IMR-90 (cell line): ENCODE measurements around the gene HERC3. TPM values are rescaled to one million over a fixed set of nuclear protein-coding genes. Genes with fewer than 3 reads are reported as not detected.

Experiments
- ATAC-seq: fragments of 200-7000 bp; cut with Tn5 transposase; 2 replicates; pipeline ENCODE4 v1.9.1; 2020; ENCODE audit warnings: low read depth, mild to moderate bottlenecking, moderate library complexity
- BruUV-seq: library from RNA; stranded (reverse); fragments of 400-500 nt; replicated peaks from 2 replicates; lab custom pipeline; 2021; lab: Mats Ljungman, UMichigan
- CTCF ChIA-PET: fragments of 300-600 bp; formaldehyde crosslinking; extraction: SDS; loops from one replicate; lab custom pipeline; 2021; ENCODE audit warnings: antibody characterized with exemption; lab: Yijun Ruan, JAX
- POLR2A ChIA-PET: fragments of 300-600 bp; sonication (Branson Sonifier 250); formaldehyde crosslinking; loops from one replicate; lab custom pipeline; 2022; ENCODE audit warnings: antibody characterized with exemption; ENCODE audit not compliant: unreplicated experiment; lab: Charles Lee
- DNase-seq: peaks from one replicate; pipeline ENCODE4 v3.0.0; 2013
- H2AFZ ChIP-seq: replicated peaks from 2 replicates; pipeline ENCODE3; 2013; ENCODE audit warnings: low read length, mild to moderate bottlenecking; ENCODE audit not compliant: poor library complexity
- H2AK5ac ChIP-seq: 2 replicates; pipeline ENCODE4 v1.6.1; 2013; ENCODE audit warnings: low read depth, low read length, inconsistent platforms
- H2AK9ac ChIP-seq: replicated peaks from 2 replicates; pipeline ENCODE3; 2013; ENCODE audit warnings: mild to moderate bottlenecking, low read depth, low read length, moderate library complexity; ENCODE audit not compliant: poor library complexity
- H2BK120ac ChIP-seq: 2 replicates; pipeline ENCODE4 v1.6.1; 2013; ENCODE audit warnings: low read depth, low read length, inconsistent platforms
- H2BK15ac ChIP-seq: 3 replicates; pipeline ENCODE4 v1.6.1; 2013; ENCODE audit warnings: low read depth, low read length, inconsistent platforms
- H2BK20ac ChIP-seq: 2 replicates; pipeline ENCODE4 v1.6.1; 2013; ENCODE audit warnings: low read depth, mild to moderate bottlenecking, inconsistent platforms, low read length, moderate library complexity
- H2BK5ac ChIP-seq: 2 replicates; pipeline ENCODE4 v1.6.1; 2013; ENCODE audit warnings: mild to moderate bottlenecking, low read depth, low read length, inconsistent platforms; ENCODE audit not compliant: poor library complexity, severe bottlenecking
- H3K14ac ChIP-seq: replicated peaks from 2 replicates; pipeline ENCODE4 v1.6.1; 2013; ENCODE audit warnings: low read depth, low read length, inconsistent platforms
- H3K18ac ChIP-seq: 2 replicates; pipeline ENCODE4 v1.6.1; 2013; ENCODE audit warnings: low read depth, low read length, control low read depth
- H3K23ac ChIP-seq: 2 replicates; pipeline ENCODE4 v1.6.1; 2013; ENCODE audit warnings: low read depth, low read length, inconsistent platforms
- H3K27ac ChIP-seq: 2 replicates; pipeline ENCODE4 v1.5.1; 2013; ENCODE audit warnings: mild to moderate bottlenecking, control low read depth, low read length; ENCODE audit not compliant: insufficient read depth
- H3K27me3 ChIP-seq: 2 replicates; pipeline ENCODE4 v1.6.1; 2013; ENCODE audit warnings: low read length; ENCODE audit not compliant: control insufficient read depth, insufficient read depth
- H3K36me3 ChIP-seq: 2 replicates; pipeline ENCODE4 v1.6.1; 2013; ENCODE audit warnings: low read length, mixed read lengths; ENCODE audit not compliant: control insufficient read depth, insufficient read depth
- H3K4ac ChIP-seq: 2 replicates; pipeline ENCODE4 v1.6.1; 2013; ENCODE audit warnings: low read depth, low read length, inconsistent platforms
- H3K4me1 ChIP-seq: 2 replicates; pipeline ENCODE4 v1.6.1; 2013; ENCODE audit warnings: low read length, mixed read lengths; ENCODE audit not compliant: control insufficient read depth, insufficient read depth
- H3K4me2 ChIP-seq: 2 replicates; pipeline ENCODE4 v1.6.1; 2013; ENCODE audit warnings: low read depth, mild to moderate bottlenecking, control low read depth, low read length, moderate library complexity
- H3K4me3 ChIP-seq: 2 replicates; pipeline ENCODE4 v1.5.1; 2013; ENCODE audit warnings: low read depth, mild to moderate bottlenecking, control low read depth, low read length, moderate library complexity; ENCODE audit not compliant: insufficient read depth
- H3K56ac ChIP-seq: 2 replicates; pipeline ENCODE4 v1.6.1; 2013; ENCODE audit warnings: low read length, inconsistent platforms; ENCODE audit not compliant: insufficient read depth; ENCODE audit errors: extremely low read depth
- H3K79me1 ChIP-seq, 2 experiments: 2 replicates each; pipeline ENCODE4 v1.6.1; 2013; ENCODE audit warnings: low read length in 2 of 2, inconsistent platforms in 1 of 2, low read depth in 1 of 2
- H3K9ac ChIP-seq: 2 replicates; pipeline ENCODE4 v1.6.1; 2013; ENCODE audit warnings: low read depth, low read length, control low read depth
- H3K9me1 ChIP-seq: 2 replicates; pipeline ENCODE4 v1.6.1; 2013; ENCODE audit warnings: low read length, inconsistent platforms; ENCODE audit not compliant: insufficient read depth
- H3K9me3 ChIP-seq: 2 replicates; pipeline ENCODE4 v1.6.1; 2013; ENCODE audit warnings: low read length; ENCODE audit not compliant: control insufficient read depth, insufficient read depth
- H4K20me1 ChIP-seq: 2 replicates; pipeline ENCODE4 v1.6.1; 2013; ENCODE audit warnings: low read length, inconsistent platforms; ENCODE audit not compliant: insufficient read depth
- H4K5ac ChIP-seq: 2 replicates; pipeline ENCODE4 v1.6.1; 2013; ENCODE audit warnings: mild to moderate bottlenecking, low read depth, low read length, control low read depth
- H4K8ac ChIP-seq, 2 experiments: 2 replicates each; pipeline ENCODE4 v1.6.1; 2013; ENCODE audit warnings: low read depth in 2 of 2, low read length in 2 of 2, control low read depth in 1 of 2, inconsistent platforms in 1 of 2
- H4K91ac ChIP-seq: 2 replicates; pipeline ENCODE4 v1.6.1; 2013; ENCODE audit warnings: low read depth, low read length, inconsistent platforms; ENCODE audit not compliant: insufficient read depth
- BHLHE40 ChIP-seq: fragments of 150-350 bp; IDR thresholded peaks from 2 replicates; pipeline ENCODE4 v1.6.1; 2016; ENCODE audit warnings: mild to moderate bottlenecking, low read depth, low read length
- CEBPB ChIP-seq: IDR thresholded peaks from 2 replicates; pipeline ENCODE4 v1.6.1; 2012; ENCODE audit warnings: low read depth, low read length, improper control_type of control experiment
- CHD1 ChIP-seq: IDR thresholded peaks from 2 replicates; pipeline ENCODE4 v1.6.1; 2012; ENCODE audit warnings: low read depth, low read length, improper control_type of control experiment
- FOS ChIP-seq: fragments of 150-350 bp; IDR thresholded peaks from 2 replicates; pipeline ENCODE4 v1.6.1; 2016; ENCODE audit warnings: low read depth, low read length
- MAFK ChIP-seq: IDR thresholded peaks from 2 replicates; pipeline ENCODE4 v1.6.1; 2012; ENCODE audit warnings: low read depth, low read length, improper control_type of control experiment
- MAZ ChIP-seq: IDR thresholded peaks from 2 replicates; pipeline ENCODE4 v1.6.1; 2012; ENCODE audit warnings: low read depth, mild to moderate bottlenecking, low read length, improper control_type of control experiment, moderate library complexity, borderline replicate concordance
- MXI1 ChIP-seq: IDR thresholded peaks from 2 replicates; pipeline ENCODE4 v1.6.1; 2012; ENCODE audit warnings: low read depth, mild to moderate bottlenecking, low read length, moderate library complexity, borderline replicate concordance
- NFE2L2 ChIP-seq: fragments of 150-350 bp; IDR thresholded peaks from 2 replicates; pipeline ENCODE4 v1.6.1; 2016; ENCODE audit warnings: low read depth, mild to moderate bottlenecking, low read length
- POLR2A ChIP-seq: IDR thresholded peaks from 2 replicates; pipeline ENCODE4 v1.6.1; 2012; ENCODE audit warnings: mild to moderate bottlenecking, low read depth, low read length
- RAD21 ChIP-seq: IDR thresholded peaks from 2 replicates; pipeline ENCODE4 v1.6.1; 2012; ENCODE audit warnings: low read length, improper control_type of control experiment
- RCOR1 ChIP-seq: IDR thresholded peaks from 2 replicates; pipeline ENCODE4 v1.6.1; 2012; ENCODE audit warnings: mild to moderate bottlenecking, low read length, improper control_type of control experiment; ENCODE audit not compliant: insufficient replicate concordance
- RFX5 ChIP-seq: IDR thresholded peaks from 2 replicates; pipeline ENCODE4 v1.8.0; 2012; ENCODE audit warnings: low read depth, mild to moderate bottlenecking, low read length, moderate library complexity
- SMC3 ChIP-seq: fragments of 150-350 bp; IDR thresholded peaks from 2 replicates; pipeline ENCODE4 v1.6.1; 2016; ENCODE audit warnings: low read depth, mild to moderate bottlenecking, antibody characterized with exemption, low read length, moderate library complexity
- WGBS, 2 experiments: methylation state at CpG; one replicate each; pipeline versions ENCODE4 v1.1.5 to v1.1.7; 2013; ENCODE audit warnings: missing lambda C conversion rate in 2 of 2; ENCODE audit not compliant: insufficient read length in 1 of 2; ENCODE audit errors: extremely low coverage in 2 of 2; 5-methylcytosine and 5-hydroxymethylcytosine counted together
- dilution Hi-C: fragments of 300-500 bp; cut with HindIII; formaldehyde crosslinking; loops from one replicate; pipeline ENCODE4 v1.14.3; 2018; ENCODE audit warnings: low sequenced_read_pairs; ENCODE audit not compliant: unreplicated experiment
- in situ Hi-C: fragments of 300-500 bp; cut with MboI; formaldehyde crosslinking; loops from 3 replicates; pipeline ENCODE4 v1.14.3; 2019; ENCODE audit warnings: low sequenced_read_pairs, inconsistent platforms, mixed read lengths
- intact Hi-C: fragments of 100-400 bp; cut with micrococcal nuclease; formaldehyde crosslinking; loops from 2 replicates; pipeline ENCODE4 v1.10.0; 2022
- polyA plus RNA-seq, 3 experiments: library from polyadenylated mRNA; depleted of rRNA; stranded (reverse); fragments of >200 nt; gene quantifications; 2 replicates each; pipeline ENCODE4 v1.2.3, GENCODE V29; 2012; ENCODE audit warnings: low replicate concordance in 1 of 3
- total RNA-seq: library from RNA; depleted of rRNA; stranded (reverse); fragments of >200 nt; gene quantifications from 2 replicates; pipeline ENCODE4 v1.2.3, GENCODE V29; 2012
- TF ChIP-seq, protein P1 (sequence below): conservative IDR thresholded peaks from 2 replicates; pipeline ENCODE4 v1.5.1; 2012; ENCODE audit warnings: mild to moderate bottlenecking, low read depth, low read length, improper control_type of control experiment
- TF ChIP-seq, protein P2 (sequence below): fragments of 150-350 bp; IDR thresholded peaks from 2 replicates; pipeline ENCODE4 v1.6.1; 2017; ENCODE audit warnings: mild to moderate bottlenecking, antibody characterized with exemption, low read length, low read depth
- TF ChIP-seq, protein P3 (sequence below): fragments of 150-350 bp; IDR thresholded peaks from 2 replicates; pipeline ENCODE4 v1.6.1; 2016; ENCODE audit warnings: low read depth, mild to moderate bottlenecking, low read length, moderate library complexity, borderline replicate concordance

The HERC3 gene
- total and polyA plus RNA-seq, 2 of the 4 experiments (the other 2 are of a cell fraction) = 8.9 to 9.5 TPM

DNA sequence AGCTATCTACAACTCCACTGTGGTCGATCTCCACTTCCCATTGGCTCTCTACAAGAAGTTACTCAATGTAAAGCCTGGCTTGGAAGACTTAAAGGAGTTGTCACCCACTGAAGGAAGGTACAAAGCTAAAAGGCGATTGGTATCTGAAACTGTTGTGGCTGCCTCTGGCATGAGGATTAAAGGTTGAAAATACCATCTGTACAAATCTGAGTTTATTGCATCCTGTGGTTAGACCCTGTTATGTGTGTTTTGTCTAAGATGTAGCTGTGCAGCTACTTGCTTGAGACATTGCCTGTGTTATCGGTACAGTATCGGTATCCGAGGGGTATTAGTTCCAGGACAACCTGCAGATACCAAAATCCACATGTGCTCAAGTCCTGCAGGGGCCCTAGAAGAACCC is 88.9 kb downstream of the HERC3 start:
- no peak overlapping the region for H3K27ac ChIP-seq
- H4K91ac ChIP-seq = no peak overlapping the region
- H3K4me1 ChIP-seq = no peaks in the 10 kb centered on the region
- H3K4me3 ChIP-seq = no peak overlapping the region
- H3K9ac ChIP-seq = no peak overlapping the region
- no TSS peak for BruUV-seq
- in situ Hi-C loops (no loop called here), intact Hi-C loops (no loop called here), dilution Hi-C loops (no loop called here)
- no peak overlapping the region for H3K4me2 ChIP-seq
- no peak overlapping the region for H3K14ac ChIP-seq
- no peak overlapping the region for H3K23ac ChIP-seq
- H3K79me1 ChIP-seq = no peaks in the 10 kb centered on the region; a peak in 1 of 4 replicates
- peaks cover 8% of the 10 kb centered on the region for H3K36me3 ChIP-seq
- H2AK9ac ChIP-seq = no peak overlapping the region
- no peak overlapping the region for H3K56ac ChIP-seq
- no peak overlapping the region for H3K18ac ChIP-seq
- H3K9me3 ChIP-seq = no peaks in the 10 kb centered on the region
- no peak for TF ChIP-seq BHLHE40
- no peak for TF ChIP-seq SMC3
- no peak for TF ChIP-seq MAFK
- TF ChIP-seq FOS = no peak
- TF ChIP-seq, protein P1, sequence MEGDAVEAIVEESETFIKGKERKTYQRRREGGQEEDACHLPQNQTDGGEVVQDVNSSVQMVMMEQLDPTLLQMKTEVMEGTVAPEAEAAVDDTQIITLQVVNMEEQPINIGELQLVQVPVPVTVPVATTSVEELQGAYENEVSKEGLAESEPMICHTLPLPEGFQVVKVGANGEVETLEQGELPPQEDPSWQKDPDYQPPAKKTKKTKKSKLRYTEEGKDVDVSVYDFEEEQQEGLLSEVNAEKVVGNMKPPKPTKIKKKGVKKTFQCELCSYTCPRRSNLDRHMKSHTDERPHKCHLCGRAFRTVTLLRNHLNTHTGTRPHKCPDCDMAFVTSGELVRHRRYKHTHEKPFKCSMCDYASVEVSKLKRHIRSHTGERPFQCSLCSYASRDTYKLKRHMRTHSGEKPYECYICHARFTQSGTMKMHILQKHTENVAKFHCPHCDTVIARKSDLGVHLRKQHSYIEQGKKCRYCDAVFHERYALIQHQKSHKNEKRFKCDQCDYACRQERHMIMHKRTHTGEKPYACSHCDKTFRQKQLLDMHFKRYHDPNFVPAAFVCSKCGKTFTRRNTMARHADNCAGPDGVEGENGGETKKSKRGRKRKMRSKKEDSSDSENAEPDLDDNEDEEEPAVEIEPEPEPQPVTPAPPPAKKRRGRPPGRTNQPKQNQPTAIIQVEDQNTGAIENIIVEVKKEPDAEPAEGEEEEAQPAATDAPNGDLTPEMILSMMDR = no peak
- TF ChIP-seq RFX5 = no peak
- no peak for TF ChIP-seq CHD1
- TF ChIP-seq RCOR1 = no peak
- no peak for TF ChIP-seq NFE2L2
- TF ChIP-seq, protein P2, sequence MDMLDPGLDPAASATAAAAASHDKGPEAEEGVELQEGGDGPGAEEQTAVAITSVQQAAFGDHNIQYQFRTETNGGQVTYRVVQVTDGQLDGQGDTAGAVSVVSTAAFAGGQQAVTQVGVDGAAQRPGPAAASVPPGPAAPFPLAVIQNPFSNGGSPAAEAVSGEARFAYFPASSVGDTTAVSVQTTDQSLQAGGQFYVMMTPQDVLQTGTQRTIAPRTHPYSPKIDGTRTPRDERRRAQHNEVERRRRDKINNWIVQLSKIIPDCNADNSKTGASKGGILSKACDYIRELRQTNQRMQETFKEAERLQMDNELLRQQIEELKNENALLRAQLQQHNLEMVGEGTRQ = no peak
- no peak for TF ChIP-seq MXI1
- TF ChIP-seq CEBPB = no peak
- TF ChIP-seq MAZ = no peak
- TF ChIP-seq, protein P3, sequence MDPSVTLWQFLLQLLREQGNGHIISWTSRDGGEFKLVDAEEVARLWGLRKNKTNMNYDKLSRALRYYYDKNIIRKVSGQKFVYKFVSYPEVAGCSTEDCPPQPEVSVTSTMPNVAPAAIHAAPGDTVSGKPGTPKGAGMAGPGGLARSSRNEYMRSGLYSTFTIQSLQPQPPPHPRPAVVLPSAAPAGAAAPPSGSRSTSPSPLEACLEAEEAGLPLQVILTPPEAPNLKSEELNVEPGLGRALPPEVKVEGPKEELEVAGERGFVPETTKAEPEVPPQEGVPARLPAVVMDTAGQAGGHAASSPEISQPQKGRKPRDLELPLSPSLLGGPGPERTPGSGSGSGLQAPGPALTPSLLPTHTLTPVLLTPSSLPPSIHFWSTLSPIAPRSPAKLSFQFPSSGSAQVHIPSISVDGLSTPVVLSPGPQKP = no peak
- no peak for TF ChIP-seq POLR2A
- TF ChIP-seq RAD21 = no peak
- no peaks in the 10 kb centered on the region; the same call in 1 of the 2 replicates for H3K9me1 ChIP-seq
- H2AK5ac ChIP-seq = no peak overlapping the region
- WGBS, 2 experiments = no CpG with 5 or more reads among the region's 5 CpGs
- H4K5ac ChIP-seq = no peak overlapping the region
- H3K27me3 ChIP-seq = no peaks in the 10 kb centered on the region
- CTCF ChIA-PET = interaction anchor here (1.0 kb wide), 1 partner anchor 22 kb away, joined by 3 read pairs; no protein-coding TSS in a partner anchor
- POLR2A ChIA-PET = no interaction called here
- no peak overlapping the region for H2BK20ac ChIP-seq
- H2AFZ ChIP-seq = no peak overlapping the region
- no peak overlapping the region for H2BK120ac ChIP-seq
- H4K20me1 ChIP-seq = no peaks in the 10 kb centered on the region
- no peak overlapping the region for H4K8ac ChIP-seq
- DNase-seq = no peak
- H2BK15ac ChIP-seq = no peak overlapping the region
- no peak for ATAC-seq
- H2BK5ac ChIP-seq = no peak overlapping the region
- H3K4ac ChIP-seq = no peak overlapping the region
